NCI-H2196 (cell line): ENCODE data around the gene PRKCH.

Experiments
- DNase-seq: peaks from one replicate; lab custom pipeline; 2025; ENCODE audit not compliant: unreplicated experiment; lab: John Stamatoyannopoulos, UW

The PRKCH gene

DNA sequence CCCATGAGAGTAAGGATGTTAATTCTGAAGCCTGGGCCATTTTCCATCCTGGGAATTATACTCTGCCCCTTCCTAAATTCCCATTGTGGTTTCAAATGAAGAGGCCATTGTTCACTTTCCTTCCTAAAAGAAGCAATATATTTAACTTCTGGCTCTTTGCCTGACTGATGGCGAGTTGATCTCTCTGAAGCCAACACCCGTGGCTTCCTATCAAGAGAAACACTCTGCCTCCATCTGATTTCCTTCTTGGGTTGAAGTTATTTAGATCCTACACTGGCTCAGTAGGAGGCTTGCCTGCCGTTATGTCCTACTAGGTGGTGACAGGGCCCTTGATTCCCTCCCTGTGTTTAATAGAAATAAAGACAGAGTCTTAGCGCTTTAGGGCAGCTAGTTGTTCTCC is 97.4 kb downstream of the PRKCH start:
- no peak for DNase-seq

DNA sequence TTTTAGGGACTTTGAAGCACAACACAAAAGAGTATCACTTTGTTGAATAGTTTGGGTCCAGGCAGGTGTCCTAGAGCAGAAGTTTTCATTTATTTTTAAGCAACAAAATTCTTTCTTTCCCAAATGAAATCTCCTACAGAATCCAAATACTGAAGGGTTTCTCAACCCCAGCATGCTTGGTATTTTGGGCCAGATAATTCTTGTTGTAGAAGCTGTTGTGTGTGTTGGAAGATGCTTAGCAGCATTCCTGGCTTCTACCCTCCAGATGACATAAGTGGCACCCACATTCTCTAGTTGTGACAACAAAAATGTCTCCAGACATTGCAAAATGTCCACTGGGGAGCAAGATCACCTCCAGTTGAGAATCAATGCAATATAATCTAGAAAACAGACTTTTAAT is 97.8 kb downstream of the PRKCH start:
- DNase-seq, result no peak

DNA sequence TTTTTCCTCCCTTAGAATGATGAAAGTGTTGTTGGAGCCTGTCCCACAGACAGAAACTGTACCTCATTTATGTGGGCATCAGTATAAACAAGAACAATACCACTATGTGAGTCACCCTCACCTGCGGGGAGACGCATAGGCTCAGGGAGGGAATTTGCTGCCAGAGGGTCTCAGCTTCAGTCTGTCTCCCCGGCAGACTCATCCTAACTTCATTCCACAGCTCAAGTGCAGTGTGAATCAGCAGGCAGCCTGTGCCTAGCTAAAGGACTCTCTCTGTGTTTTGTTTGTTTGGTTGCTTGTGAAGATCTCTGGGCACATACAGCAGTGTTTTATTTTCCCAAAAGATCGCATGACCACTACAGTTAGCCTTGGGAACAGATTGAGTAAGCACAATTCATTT is 98.9 kb downstream of the PRKCH start:
- DNase-seq, result peak; percentile 64

- DNase-seq, result no peak
Measured at GRCh38 chr14:61421212-61421923, 100.0 kb downstream of the PRKCH start.

- DNase-seq, result no peak
Measured at GRCh38 chr14:61426048-61426447, 104.7 kb downstream of the PRKCH start.

DNA sequence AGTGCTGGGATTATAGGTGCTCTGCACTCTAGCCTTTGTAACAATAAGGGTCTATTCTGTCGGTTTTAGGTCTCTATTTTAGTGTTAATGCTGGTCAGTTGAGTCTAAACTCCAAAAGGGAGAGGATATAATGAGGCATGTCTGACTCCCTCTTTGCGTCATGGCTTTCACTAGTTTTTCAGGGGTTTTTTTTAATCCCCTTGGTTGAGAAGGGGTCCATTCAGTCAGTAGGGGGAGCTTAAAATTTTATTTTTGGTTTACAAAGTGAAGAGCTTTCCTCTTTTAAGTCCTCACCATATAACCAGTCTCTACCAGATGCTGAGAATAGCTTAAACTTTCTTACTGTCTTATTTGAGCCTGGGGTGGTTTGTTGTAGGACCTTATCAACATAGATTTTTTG is 106.9 kb downstream of the PRKCH start:
- DNase-seq, result no peak

DNA sequence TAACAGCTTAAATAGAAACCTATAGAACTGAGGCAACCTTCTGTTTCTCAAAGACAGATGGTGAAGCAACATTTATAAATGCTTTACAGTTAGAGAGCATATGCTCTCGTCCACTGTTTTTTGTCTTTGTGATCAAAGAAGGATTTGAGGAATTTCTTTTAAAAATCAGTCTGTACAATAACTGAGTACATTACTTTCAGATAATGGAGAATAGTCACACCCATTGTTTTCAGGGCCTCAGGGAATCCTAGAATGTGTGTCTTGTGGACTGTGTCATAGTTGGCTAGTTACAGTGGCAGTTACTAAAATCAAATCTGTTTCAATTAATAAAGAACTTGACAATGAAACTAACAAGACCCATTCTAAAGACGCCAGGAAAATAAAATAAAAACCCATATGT is 107.9 kb downstream of the PRKCH start:
- DNase-seq, result no peak

DNA sequence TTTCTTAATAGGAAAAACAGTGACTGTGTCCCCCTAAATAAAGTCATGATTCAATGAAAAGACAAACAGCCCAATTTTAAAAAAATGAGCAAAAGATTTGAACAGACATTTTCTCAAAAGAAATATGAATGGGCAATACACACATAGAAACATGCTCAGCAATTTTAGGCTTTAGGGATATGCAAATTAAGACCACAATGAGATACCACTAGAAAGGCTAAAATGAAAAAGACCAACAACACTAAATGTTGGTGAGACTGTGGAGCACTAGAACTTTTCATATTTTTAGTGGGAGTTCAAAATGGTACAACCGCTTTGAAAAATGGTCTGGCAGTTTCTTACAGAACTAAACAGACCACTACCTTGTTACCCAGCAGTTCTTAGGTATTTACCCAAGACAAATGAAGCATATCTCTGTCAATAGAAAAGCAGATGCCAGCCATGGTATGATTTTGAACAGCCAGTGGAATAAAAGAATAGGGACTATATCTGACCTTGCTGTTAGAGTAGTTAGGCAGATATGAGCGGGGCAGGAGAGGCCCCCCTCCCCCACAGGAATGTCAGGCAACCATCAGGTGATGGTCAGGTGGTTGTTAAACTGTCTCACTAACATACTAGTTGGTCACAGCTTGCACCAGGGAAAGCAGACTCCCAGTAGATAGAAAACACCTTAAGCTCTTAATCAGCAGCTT is 108.8 kb downstream of the PRKCH start:
- DNase-seq, result peak; percentile 58

GRCh38 chr14:61433169-61433568 is 111.8 kb downstream of the PRKCH start:
- no peak for DNase-seq

DNA sequence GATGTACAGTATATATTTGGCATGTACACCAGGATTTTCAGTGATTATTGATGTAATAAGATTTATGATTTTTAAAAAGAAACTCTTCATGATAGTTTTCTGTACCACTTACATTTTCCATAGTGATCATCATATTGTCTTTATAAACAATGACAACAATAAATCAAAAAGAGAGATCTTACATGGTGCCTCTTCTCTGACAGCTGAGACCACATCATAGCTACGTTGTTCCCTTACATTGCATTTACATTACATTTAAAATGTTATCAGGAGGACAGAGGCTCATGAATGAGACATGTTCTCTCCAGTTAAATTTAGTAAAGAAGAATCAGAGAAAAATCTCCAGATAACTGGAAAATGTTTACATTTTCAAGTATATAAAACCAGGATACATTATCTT is 112.4 kb downstream of the PRKCH start:
- no peak for DNase-seq

- DNase-seq, result no peak
Measured at GRCh38 chr14:61434311-61434710, 112.9 kb downstream of the PRKCH start.

- DNase-seq, result no peak
Measured at GRCh38 chr14:61435563-61436337, 114.4 kb downstream of the PRKCH start.

- peak; percentile 27 for DNase-seq
Measured at GRCh38 chr14:61437381-61437780, 116.0 kb downstream of the PRKCH start.

DNA sequence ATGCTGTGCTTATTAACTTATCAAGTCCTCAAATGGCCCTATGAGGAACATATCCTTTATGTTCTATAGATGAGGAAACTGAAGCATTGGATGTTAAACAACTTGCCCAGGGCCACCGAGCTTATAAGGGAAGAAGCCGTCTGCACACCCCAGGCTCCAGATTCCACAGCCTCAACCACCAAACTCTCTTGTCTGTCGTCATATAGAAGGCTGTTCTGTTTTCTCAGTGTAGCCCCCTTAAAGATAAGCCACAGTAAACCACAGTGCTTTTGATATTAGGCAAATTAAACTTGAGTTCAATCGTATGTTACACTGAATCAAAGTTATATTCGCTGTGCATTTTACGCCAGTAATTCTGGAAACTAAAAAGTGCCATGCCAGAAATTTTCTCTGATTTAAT is 116.7 kb downstream of the PRKCH start:
- DNase-seq, result no peak

DNA sequence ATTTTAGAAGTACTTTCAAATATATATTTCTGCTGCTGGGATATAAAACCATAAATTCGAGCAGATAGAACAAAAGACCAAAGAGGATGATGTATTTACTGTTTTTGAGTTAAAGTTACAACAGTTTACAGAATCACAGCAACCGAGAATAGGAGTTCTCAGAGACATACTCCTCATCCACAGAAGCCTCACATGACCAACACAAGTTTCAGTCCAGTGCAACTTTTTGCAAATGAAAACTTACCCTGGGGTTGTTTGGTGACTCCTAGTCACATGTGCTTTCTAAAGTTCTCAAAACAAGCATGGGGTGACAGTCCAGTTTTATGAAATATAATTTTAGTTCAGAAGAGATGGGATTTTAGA is 117.1 kb downstream of the PRKCH start:
- no peak for DNase-seq

GRCh38 chr14:61438860-61439765 is 117.7 kb downstream of the PRKCH start:
- DNase-seq, result peak; percentile 52

- DNase-seq, result no peak
Measured at GRCh38 chr14:61439779-61440418, 118.5 kb downstream of the PRKCH start.

- DNase-seq, result no peak
Measured at GRCh38 chr14:61443481-61443880, 122.1 kb downstream of the PRKCH start.

- DNase-seq, result no peak
Measured at GRCh38 chr14:61444215-61444768, 122.9 kb downstream of the PRKCH start.

GRCh38 chr14:61451491-61451890 is 130.1 kb downstream of the PRKCH start:
- DNase-seq, result no peak
